GM18508 (cell line): ENCODE data around the gene ZNF598.
"Not testable (repeated sequence)": the region's sequence is repeated elsewhere in the genome, so short reads cannot be mapped to it uniquely, and the experiment has no call there.

Experiments used
- ATAC-seq: cut with Tn5 transposase; IDR thresholded peaks from one replicate; pipeline ENCODE4 v1.9.1; 2021; ENCODE audit warnings: moderate number of reproducible peaks; ENCODE audit not compliant: insufficient read depth, unreplicated experiment

The ZNF598 gene

DNA sequence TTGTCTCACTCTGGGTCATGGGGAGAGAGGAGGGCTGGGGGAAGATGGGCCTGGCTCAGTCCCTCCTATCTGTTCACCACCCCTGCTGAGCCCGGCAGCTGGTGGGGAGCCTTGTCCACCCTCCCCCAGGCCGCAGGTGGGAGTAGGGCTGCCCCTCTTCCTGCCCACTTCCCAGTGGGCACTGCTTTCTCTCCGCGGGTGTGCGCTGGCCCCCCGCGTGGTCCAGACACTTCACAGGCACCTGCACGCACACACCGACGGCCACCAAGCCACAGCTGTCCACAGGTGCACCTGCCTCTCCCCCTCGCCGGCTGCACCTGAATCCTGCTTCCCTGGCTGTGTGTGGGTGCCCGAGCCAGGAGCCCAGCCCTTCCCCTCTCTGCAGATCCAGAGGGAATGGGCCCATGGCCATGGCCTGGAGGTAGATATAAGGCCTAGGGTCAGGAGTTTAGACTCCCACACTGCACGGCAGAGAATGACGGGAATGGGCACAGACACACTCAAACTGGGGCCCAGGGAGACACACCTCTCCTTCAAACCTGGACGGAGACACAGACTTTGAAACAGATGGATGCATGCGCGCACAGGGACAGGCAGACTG lies 19.1 kb upstream of the ZNF598 start:
- ATAC-seq, result no peak

DNA sequence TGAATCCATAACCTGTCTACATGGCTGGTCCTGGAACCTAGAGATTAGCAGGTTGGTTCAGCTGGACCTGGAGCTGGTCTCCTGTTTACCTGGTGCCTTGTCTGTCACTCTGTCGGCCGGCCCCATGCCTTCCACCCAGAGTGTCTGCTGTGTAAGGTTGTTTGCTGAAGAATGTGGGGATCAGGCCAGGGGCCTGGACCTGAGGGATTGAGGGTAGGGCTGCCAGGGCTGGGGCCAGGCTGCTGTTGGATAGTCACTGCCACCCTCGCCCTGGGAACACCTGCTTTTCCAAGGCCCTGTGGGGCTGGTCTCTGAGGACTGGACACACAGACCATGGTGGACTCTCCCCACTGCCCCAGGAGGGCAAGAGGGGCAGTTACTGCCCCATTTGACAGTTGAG lies 18.5 kb upstream of the ZNF598 start:
- ATAC-seq, result no peak

DNA sequence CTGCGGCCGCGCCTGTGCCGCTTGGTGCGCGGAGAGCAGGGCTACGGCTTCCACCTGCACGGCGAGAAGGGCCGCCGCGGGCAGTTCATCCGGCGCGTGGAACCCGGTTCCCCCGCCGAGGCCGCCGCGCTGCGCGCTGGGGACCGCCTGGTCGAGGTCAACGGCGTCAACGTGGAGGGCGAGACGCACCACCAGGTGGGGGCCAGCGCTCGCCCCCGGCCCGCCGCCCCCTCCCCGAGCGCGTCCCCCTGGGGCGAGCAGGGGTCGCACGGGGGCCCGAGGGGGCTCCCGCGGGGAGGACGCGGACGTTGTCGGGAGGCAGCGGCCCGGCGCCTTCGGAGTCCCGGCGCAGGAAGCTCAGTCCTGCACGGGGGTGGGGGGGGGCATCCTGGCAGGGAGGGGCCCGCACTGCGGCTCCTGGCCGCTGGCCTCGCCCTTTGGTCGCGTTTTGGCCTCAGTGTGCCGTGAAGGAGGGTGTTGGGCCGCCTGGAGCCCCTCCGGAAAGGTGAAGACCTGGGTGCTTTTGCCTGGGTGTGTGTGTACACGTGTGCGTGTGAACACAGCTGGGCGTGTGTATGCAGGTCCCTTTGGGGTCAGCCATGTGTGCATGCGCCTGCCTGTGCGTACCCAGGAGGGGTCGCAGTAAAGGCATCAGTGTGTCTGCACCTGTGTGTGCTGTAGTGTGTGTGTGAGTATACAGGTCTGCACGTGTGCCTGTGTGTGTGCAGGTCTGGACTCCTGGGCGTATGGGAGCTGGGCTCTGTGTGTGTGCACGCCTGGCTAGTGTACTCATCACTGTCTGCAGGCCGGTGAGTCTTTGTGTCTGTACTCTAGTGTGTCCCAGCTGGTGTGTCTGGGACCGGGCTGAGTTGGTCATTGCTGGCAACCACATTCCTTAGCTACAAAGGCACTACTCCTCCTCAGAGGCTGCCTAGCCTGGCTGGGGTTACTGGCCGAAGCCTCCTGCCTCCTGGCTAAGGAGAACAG lies 17.7 kb upstream of the ZNF598 start:
- no peak for ATAC-seq

DNA sequence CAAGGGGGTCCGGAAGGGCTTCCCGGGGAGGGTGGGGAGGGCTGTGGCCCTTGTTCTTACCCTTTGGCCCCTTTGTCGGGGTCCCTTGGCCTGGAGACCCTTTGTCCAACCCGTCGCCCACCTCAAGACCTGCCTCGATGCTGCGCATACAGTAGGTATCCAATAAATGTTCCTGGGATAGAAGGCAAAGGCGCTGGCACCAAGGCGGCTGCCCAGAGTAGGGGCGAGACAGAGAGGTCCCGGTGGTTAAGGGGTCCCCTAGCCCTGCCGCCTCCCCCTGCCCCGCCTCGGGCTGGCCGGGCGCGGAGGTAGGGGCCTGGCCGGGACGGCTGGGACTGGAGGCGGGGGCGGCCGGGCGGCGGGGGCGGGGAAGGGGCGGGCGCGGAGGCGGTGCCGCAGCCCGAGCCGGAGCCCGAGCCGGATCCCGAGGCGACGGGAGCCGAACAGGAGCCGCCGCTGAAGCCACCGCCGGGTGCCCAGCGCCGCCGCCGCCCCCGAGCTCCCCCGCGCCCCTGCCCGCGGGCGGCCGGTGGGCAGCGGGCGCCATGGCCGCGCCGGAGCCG lies 16.9 kb upstream of the ZNF598 start, which contains the start of gene NHERF2:
TSS of gene NHERF2 (plus strand) at position 442 of the 563 bp plus-strand sequence. CDS start at position 546, 104 bp downstream.
- ATAC-seq, result no peak

DNA sequence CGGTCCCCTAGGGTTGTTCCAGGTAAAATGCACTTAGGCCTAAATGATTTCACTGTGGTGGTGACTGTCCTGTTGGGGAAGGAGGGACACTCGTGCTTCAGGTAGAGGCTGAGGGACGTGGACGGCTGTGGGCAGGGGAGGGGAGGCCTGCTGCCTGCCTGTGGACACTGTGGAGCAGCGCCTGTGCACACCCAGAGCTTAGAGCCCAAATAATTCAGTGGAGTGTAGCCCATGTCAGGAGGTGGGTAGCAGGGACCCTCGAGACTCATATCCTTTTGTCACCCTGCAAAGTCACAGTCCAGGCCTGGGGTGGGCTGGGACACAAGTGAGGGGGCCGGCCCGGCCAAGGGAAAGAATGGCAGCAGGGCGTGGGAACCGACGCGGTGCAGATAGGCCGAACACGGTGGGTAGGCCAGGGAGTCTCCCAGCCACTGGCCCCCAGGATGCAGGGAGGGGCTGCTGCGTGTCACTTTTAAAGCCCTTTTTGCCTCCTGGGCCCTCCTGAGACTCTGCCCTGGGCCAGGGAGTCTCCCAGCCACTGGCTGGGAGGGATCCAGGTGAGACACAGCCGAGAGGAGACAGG lies 16.3 kb upstream of the ZNF598 start:
- no peak for ATAC-seq

DNA sequence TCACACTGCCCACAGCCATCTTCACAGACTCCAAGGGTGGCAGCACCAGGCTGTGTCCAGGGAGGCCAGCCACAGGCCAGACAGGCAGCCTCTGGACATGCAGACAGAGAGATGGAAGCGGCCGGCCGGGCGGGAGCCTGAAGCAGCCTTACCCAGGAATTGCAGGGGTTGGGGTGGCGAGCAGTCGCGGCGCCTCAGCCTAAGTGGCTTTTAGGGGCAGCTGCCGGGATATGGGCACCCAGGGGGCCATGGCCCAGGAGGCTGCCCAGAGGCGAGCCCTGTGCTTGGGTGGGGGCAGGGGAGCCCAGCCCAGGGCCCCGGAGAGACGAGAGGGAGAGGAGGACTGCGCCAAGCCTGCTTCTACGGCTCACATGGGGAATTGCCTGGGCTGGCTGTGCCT lies 15.6 kb upstream of the ZNF598 start:
- ATAC-seq, result no peak

DNA sequence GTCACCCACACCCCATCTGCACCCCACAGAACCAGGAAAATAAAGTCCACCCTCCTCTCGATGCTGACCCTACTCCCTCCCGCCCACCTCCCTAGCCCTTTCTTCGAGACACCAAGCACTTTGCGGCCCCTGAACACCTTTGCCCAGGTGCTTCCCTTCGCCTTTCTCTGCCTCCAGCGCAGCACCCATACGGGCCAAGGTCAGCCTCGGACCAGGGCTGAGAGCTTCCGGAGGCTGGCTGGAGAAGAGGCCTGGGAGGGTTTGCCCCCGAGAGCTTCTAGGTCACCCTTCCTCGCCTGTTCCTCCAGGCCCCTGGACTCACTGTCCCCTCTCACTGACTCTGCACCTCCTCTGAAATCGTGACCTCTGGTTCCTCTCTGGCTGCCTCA lies 14.4 kb upstream of the ZNF598 start:
- no peak for ATAC-seq

DNA sequence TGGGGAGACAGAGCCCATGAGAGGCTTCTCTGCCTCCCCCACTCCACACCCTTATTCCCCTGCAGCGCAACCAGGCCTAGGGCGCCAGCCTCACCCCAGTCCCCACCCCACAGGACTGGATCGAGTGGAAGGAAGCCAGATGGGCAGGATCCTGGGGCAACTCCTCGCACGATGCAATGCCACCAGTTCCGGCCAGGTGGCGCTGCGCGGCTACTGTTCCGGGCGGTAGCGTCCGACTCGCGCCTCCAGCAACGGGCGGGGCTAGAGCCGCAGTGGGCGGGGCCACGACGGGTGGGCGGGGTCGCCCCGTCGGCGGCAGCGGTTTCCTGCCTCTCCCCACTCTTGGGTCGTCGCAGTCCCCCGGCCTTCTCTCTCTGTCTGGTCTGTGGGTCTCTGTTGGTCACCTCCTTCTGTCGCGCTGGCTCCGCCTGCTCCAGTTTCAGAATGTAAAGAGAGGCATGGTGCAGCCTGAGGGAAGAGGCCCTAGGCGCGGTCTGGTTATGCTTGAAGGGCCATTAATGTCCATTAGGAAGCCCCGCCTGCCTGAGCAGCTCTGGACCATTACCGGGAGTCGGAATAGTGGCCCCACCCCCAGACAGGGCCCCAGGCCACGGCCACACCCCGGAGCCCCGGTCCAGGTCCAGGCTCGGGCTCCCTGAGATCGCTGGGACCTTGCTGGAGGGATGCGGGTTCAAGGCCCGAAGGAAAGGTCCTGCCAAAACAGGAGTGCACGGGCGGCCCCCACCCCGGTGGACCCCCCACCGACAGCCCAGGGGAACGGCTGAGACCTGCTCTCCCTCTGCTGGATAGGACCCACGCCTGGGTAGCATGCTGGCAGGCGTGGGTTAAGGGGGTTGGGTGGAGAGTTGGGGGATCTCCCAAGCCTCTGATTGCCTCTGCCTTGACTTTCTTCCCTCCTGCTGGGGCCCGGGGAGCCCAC lies 13.7 kb upstream of the ZNF598 start:
- ATAC-seq, result no peak

DNA sequence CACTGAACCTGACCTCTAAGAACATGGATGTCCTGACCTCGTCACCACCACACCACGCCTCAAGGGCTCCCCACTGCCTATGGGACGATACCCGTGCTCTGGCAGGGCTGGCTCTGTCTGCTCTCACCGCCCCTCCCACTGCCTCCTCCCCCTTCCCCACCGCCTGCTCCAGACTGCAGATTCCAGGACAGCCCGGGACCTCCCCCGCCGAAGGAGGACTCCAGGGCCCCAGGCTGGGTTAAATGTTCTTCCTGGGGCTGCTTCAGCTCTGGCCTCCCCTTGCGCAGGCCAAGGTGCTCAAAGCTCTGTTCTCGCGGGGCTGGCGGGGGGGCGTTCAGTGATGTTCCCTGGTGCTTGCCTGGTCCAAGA lies 13.1 kb upstream of the ZNF598 start:
- ATAC-seq, result no peak

DNA sequence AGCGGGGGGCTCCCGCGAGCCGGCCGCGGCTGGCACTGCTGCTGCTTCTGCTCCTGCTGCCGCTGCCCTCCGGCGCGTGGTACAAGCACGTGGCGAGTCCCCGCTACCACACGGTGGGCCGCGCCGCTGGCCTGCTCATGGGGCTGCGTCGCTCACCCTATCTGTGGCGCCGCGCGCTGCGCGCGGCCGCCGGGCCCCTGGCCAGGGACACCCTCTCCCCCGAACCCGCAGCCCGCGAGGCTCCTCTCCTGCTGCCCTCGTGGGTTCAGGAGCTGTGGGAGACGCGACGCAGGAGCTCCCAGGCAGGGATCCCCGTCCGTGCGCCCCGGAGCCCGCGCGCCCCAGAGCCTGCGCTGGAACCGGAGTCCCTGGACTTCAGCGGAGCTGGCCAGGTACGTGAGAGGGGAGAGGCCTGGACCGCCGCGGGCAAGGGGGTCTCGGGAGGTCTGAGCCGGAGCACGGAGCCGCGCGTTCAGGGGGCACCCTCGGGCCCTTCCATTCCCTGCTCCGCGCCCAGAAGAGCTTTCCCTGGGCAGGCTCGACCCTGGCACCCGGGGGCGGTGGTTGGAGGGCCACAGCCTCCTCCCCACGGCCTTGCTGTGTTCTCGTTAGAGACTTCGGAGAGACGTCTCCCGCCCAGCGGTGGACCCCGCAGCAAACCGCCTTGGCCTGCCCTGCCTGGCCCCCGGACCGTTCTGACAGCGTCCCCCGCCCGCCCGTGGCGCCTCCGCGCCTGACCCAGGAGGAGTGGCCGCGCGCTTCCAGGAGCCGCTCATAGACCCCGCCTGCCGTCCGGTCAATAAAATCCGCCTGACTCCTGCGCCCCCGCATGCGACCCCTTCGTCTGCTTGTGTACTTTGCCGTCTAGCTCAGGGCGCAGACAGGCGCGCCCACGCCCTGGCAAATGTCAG lies 10.6 kb upstream of the ZNF598 start:
- ATAC-seq, result no peak

DNA sequence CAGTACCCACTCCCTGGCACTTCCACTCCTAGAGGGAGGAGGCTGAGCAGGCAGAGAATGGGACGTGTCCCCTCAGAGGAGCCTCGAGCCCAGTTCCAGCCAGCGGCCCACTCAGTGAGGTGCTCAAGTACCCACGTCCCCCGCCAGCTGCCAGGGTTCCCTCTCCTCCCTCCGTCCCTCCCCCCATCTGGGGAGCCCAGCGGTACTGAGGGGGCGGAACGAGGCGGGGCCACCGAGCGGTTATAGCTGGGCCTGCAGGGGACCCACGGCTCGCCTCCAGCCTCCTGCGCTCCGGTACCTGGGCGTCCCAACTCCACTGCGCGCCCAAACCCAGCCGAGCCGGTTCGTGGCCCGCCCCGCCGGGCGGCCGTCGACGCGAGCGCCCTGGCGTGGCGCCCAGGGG lies 9.9 kb upstream of the ZNF598 start, which contains the start of gene NPW:
TSS of gene NPW (plus strand) at position 268 of the 403 bp plus-strand sequence.
- no peak for ATAC-seq

DNA sequence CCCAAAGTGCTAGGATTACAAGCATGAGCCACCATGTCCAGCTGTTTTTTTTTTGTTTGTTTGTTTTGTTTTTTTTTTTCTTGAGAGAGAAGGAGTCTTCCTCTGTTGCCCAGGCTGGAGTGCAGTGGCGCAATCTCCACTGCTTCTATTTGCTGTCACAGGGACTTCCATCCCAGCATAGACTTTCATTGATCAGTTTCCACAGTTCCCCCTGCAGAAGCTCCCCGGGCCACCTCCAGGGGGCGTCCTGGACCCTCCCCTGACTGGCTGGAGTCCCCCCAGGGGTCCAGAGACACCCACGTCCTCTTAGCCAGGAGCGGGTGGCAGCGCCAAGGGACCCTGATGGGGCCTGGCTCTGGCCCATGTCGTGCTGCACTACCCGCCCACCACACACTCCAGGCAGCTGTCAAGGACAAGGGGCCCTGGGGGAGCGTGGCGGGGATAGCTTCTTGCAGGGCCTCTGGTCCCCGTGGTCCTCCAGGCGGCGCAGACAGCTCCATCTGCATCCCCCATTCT lies 6.8 kb upstream of the ZNF598 start:
- ATAC-seq, result no peak

DNA sequence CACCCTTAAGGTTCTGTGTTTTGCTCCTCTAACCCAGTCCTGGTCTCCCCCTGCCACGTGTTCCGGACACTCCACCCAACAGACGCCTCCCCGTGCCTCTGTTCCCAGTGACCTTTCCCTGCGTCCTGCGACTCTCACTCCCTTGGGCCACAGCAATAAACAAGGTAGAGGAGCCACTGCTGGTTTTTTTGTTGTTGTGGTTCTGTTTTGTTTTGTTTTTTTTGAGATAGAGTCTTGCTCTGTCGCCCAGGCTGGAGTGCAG lies 6.3 kb upstream of the ZNF598 start:
- no peak for ATAC-seq

DNA sequence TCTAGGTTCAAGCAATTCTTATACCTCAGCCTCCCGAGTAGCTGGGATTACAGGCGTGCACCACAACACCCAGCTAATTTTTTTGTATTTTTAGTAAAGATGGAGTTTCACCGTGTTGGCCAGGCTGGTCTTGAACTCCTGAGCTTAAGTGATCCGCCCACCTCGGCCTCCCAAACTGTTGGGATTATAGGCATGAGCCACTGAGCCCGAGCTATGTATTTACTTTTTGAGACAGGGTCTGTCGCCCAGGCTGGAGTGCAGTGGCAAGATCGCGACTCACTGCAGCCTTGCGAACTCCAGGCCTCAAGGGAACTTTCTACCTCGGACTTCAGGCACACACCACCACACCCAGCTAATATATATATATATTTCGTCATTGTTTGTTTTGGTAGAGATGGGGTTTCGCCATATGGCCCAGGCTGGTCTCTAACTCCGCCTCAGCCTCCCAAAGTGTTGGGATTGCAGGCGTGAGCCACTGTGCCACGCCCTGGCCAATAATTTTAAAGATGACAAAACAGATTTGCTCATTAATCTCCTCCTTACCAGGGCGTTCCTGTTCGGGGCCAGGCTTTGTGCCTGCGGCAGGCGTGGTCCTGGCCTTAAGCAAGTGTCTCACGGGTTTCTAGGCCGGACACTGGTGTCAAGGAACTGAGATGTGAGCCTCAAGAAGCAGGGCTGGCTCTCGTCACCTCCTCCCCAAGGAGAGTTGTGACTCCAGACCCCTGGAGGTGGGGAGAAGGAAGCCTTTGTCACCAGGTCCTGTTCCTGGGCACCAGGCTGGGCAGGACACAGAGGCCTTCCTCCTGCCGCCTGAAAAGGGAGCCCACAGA lies 5.7 kb upstream of the ZNF598 start:
- no peak for ATAC-seq

DNA sequence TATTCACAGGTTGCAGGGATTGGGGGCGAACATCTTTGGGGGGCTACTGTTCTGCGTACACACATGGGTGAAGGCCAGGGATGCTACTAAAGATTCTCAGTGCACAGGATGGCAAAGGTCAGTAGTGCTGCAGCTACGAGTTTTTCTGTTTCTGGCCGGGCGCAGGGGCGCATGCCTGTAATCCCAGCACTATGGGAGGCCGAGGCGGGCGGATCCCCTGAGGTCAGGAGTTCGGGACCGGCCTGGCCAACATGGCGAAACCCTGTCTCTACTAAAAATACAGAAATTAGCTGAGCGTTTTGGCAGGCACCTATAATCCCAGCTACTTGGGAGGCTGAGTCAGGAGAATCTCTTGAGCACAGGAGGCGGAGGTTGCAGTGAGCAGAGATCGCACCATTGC lies 3.9 kb upstream of the ZNF598 start:
- ATAC-seq, result no peak

DNA sequence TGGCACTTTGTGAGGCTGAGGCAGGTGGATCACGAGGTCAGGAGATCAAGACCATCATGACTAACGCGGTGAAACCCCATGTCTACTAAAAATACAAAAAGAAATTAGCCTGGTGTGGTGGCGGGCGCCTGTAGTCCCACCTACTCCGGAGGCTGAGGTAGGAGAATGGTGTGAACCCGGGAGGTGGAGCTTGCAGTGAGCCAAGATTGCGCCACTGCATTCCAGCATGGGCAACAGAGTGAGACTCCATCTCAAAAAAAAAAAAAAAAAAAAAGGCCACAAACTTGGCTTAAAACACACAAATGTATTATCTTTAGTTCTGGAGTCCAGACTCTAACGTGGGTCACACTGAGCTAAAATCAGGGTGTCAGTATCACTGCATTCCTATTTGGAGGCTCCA lies 2.1 kb upstream of the ZNF598 start:
- not testable (repeated sequence) for ATAC-seq

DNA sequence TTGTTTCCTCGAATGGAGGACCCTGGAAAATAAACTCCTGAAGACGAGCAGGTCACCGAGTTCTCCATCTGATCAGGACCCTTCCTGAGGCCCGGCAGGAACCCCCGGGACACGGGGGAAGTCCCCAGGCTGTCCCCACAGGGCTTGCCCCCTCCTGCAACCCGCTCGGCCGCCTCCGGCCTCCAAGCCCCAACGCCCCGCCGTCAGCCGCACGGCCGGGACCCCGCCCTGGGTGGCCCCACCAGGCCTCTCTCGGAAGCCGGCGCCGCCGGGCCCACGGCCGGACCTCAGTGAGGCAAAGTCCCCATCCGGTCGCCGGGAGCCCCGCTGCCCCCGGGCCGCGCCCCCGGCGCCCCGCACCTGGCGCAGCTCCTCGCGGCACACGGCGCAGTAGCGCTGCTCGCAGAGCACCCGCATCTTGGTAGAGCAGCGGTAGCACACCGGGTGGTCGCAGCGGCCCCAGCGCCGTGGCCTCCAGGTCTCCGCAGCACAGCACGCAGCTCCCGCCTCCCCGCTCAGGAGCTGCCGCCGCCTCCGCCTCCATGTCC lies 383 bp downstream of the ZNF598 start:
- ATAC-seq, result no peak
